ENCODE results near the gene DHX30. TPM values are rescaled to one million over a fixed set of nuclear protein-coding genes. Genes with fewer than 3 reads are reported as not detected.

Gene DHX30
- total RNA-seq, 1 experiment from 2014 or later: 84.5 TPM

DNA sequence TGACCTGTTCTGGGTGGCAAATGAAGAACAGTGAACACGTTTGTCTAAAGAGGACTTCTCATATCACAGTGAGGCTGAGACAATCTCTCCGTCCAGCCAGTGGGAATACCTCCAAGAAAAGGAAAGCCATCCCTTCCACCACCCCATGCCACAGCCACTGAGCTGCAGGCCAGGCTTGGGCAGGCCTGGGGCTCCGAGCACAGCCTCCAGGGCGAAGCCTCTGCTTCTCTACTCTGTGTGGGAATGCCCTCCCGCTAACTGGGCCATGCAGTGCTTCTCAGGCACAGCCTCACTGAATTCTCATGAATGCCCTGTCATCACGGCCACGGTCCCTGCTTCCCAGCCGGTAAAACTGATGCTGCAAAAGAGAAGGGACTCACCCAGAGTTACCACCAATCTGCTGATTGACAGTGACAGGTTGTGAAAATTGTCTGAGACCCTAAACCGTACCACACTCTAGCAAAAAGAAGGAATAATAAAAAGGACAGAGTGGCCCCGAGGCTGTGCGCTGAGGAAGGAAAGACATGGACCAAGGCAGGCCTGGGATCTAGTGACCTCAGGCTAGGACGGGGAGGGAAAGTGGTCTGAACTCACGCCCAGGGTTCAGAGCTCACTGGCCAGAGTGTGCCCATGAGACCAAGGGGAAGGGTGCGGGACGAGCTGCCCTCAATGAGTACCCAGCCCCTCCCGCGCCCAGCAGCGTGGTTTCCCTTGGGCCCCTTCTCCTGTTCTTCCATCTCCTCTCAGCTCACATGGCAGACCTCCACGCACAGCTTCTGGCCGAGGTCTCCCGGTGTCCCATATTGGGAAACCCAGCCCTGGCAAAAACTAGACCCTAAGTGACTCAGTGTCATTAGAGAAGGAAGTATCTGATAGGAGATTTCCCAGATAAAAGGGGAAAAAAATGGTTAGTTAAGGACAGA, 52.8 kb downstream of the DHX30 start:
- Histone ChIP-seq H3K4me1 (ENCODE audit: insufficient read depth, low read length, poor library complexity, severe bottlenecking) (no peaks in the 10 kb centered on the region), H3K4me3 (ENCODE audit: low read depth, low read length, poor library complexity, severe bottlenecking) (no peak overlapping the region), H3K9me3 (ENCODE audit: low read depth, low read length, poor library complexity, severe bottlenecking) (no peaks in the 10 kb centered on the region), H3K27ac (ENCODE audit: low read depth, low read length, poor library complexity, severe bottlenecking) (no peak overlapping the region), H3K36me3 (ENCODE audit: insufficient read depth, low read length, poor library complexity, severe bottlenecking) (peaks cover 14% of the 10 kb centered on the region), H3K27me3 (replicated peaks; ENCODE audit: insufficient read depth, low read depth, low read length, poor library complexity) (no peaks in the 10 kb centered on the region)
- BruUV-seq (replicated peaks): no TSS peak
- DNase-seq (ENCODE audit: low spot score): no peak
- POLR2A ChIA-PET (ENCODE audit: low non-redundant PET): no interaction called here
- CTCF ChIA-PET: no interaction called here
- TF ChIP-seq EZH2 (IDR thresholded peaks at IDR 0.05; ENCODE audit: borderline replicate concordance, low read depth, low read length, poor library complexity, severe bottlenecking): no peak
- TF ChIP-seq, protein P1, sequence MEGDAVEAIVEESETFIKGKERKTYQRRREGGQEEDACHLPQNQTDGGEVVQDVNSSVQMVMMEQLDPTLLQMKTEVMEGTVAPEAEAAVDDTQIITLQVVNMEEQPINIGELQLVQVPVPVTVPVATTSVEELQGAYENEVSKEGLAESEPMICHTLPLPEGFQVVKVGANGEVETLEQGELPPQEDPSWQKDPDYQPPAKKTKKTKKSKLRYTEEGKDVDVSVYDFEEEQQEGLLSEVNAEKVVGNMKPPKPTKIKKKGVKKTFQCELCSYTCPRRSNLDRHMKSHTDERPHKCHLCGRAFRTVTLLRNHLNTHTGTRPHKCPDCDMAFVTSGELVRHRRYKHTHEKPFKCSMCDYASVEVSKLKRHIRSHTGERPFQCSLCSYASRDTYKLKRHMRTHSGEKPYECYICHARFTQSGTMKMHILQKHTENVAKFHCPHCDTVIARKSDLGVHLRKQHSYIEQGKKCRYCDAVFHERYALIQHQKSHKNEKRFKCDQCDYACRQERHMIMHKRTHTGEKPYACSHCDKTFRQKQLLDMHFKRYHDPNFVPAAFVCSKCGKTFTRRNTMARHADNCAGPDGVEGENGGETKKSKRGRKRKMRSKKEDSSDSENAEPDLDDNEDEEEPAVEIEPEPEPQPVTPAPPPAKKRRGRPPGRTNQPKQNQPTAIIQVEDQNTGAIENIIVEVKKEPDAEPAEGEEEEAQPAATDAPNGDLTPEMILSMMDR (conservative IDR thresholded peaks at IDR 0.05; ENCODE audit: low read depth, low read length): no peak
- intact Hi-C loops (cut with micrococcal nuclease; ENCODE audit: unreplicated experiment): no loop called here

DNA sequence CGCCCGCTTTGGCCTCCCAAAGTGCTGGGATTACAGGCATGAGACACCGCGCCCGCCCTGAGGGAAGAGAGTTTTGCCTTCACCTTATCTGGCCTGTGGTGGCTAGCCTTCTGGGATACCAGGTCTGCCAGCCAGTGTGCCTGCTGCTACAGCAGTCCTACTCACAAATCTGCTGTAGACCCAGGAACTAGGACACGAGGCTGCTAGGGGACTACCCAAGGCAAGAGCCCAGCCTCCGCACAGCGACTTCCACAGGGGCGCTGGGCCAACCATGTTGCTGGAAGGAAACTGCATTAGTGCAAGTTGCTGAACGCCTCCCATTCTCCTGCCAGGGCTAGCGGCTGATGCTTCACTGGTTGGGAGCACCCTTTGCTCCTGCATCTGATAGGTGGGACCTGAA, 53.7 kb downstream of the DHX30 start:
- no peak for DNase-seq (ENCODE audit: low spot score)
- peaks cover 14% of the 10 kb centered on the region for H3K36me3 ChIP-seq (ENCODE audit: insufficient read depth, low read length, poor library complexity, severe bottlenecking)
- H3K4me3 ChIP-seq (ENCODE audit: low read depth, low read length, poor library complexity, severe bottlenecking): no peak overlapping the region
- BruUV-seq (replicated peaks): no TSS peak
- H3K9me3 ChIP-seq (ENCODE audit: low read depth, low read length, poor library complexity, severe bottlenecking): no peaks in the 10 kb centered on the region
- H3K4me1 ChIP-seq (ENCODE audit: insufficient read depth, low read length, poor library complexity, severe bottlenecking): no peaks in the 10 kb centered on the region
- CTCF ChIA-PET: no interaction called here
- H3K27ac ChIP-seq (ENCODE audit: low read depth, low read length, poor library complexity, severe bottlenecking): no peak overlapping the region
- no peaks in the 10 kb centered on the region for H3K27me3 ChIP-seq (replicated peaks; ENCODE audit: insufficient read depth, low read depth, low read length, poor library complexity)
- TF ChIP-seq EZH2 (IDR thresholded peaks at IDR 0.05; ENCODE audit: borderline replicate concordance, low read depth, low read length, poor library complexity, severe bottlenecking): no peak
- TF ChIP-seq, protein P1 (conservative IDR thresholded peaks at IDR 0.05; ENCODE audit: low read depth, low read length): no peak
- POLR2A ChIA-PET (ENCODE audit: low non-redundant PET): no interaction called here
- intact Hi-C loops (cut with micrococcal nuclease; ENCODE audit: unreplicated experiment): no loop called here

DNA sequence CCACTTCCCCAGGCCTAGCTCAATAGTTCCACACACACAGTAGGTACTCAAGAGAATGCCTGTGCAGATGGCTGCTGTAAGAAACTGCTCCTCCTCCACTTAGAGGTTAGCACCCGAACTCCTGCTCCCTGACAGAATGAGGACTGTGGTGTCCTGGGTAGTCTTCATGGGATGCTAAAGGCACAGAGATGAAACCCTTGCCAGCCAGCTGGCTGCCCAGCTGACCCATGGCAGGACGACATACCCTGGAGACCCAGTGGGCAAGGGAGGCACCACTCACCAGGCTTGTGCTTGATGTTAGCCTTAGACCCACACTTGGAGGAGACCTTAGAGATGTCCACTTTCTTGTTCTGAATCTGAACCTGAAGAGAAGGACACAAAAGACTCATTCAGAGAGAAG, 54.2 kb downstream of the DHX30 start:
- TF ChIP-seq EZH2 (IDR thresholded peaks at IDR 0.05; ENCODE audit: borderline replicate concordance, low read depth, low read length, poor library complexity, severe bottlenecking): no peak
- TF ChIP-seq, protein P1 (conservative IDR thresholded peaks at IDR 0.05; ENCODE audit: low read depth, low read length): no peak
- no peak overlapping the region for H3K27ac ChIP-seq (ENCODE audit: low read depth, low read length, poor library complexity, severe bottlenecking)
- no peaks in the 10 kb centered on the region for H3K4me1 ChIP-seq (ENCODE audit: insufficient read depth, low read length, poor library complexity, severe bottlenecking)
- H3K9me3 ChIP-seq (ENCODE audit: low read depth, low read length, poor library complexity, severe bottlenecking): no peaks in the 10 kb centered on the region
- H3K4me3 ChIP-seq (ENCODE audit: low read depth, low read length, poor library complexity, severe bottlenecking): no peak overlapping the region
- no peak for DNase-seq (ENCODE audit: low spot score)
- H3K36me3 ChIP-seq (ENCODE audit: insufficient read depth, low read length, poor library complexity, severe bottlenecking): peaks cover 14% of the 10 kb centered on the region
- ChIA-PET POLR2A (ENCODE audit: low non-redundant PET) (no interaction called here), CTCF (no interaction called here)
- BruUV-seq (replicated peaks): no TSS peak
- intact Hi-C loops (cut with micrococcal nuclease; ENCODE audit: unreplicated experiment): no loop called here
- no peaks in the 10 kb centered on the region for H3K27me3 ChIP-seq (replicated peaks; ENCODE audit: insufficient read depth, low read depth, low read length, poor library complexity)
